ENCODE data around the gene C1QTNF7.

Gene C1QTNF7

DNA sequence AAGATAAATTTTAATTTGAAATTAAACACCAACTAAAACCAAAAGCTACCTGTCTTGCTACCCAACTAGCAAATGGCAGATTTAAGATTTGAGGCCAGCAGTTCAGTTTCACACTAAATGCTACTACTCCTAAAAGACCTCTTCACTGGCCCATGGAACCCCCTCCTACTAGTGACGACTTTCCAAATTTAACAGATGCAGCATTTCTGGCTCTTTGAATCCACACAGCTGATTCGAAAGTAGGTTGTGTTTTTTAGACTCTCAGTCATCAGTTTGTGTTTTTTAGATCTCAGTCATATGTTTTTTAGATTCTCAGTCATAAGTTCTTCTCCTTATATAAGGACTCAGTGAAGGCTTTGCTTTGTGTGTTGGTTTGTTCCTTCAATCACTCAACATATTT lies 30.8 kb downstream of the C1QTNF7 start:
- no peak for DNase-seq

- DNase-seq, result no peak
These were observed 31.9 kb downstream of the C1QTNF7 start for GRCh38 chr4:15459706-15460105.

- DNase-seq, result no peak
These were observed 38.8 kb downstream of the C1QTNF7 start for GRCh38 chr4:15466596-15466995.

DNA sequence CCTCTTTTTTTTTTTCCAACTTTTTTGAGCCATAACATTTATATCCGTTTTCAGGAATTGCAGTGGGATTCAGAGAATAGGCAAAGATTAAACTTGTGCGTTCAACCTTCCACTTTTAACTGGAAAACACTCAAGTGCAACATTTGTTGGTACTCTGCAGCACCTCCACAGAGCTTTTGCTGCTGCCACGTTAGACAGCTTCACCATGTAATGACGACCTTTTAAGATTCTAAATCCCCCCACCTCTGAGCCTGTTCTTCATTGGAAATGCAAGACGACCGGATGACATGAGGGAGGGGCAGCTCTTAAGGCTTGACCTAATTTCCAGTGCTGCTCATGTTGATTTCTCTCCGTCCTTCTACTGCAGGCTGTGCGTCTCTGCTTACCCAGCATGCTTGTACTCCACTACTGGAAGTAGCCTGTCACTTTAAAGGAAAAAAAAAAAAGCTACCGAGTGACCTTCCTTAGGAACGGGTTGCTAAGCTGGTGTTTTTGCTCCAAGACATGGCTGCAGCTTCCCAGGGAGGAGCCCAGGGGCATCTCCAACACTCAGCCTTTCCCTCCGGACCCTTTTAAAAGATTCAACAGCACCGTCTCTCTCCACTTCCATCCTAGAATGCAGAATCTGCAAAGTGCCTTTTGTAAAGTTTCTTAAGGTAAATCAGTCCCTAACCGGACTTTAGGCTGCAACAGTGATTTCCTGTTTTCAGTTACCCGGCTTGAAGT lies 41.7 kb downstream of the C1QTNF7 start, which contains the start of gene CC2D2A:
Gene CC2D2A (plus strand): TSS at position 481 of the 726 bp plus-strand sequence. CDS start 6,051 bp downstream, outside the sequence.
- no peak for DNase-seq

DNA sequence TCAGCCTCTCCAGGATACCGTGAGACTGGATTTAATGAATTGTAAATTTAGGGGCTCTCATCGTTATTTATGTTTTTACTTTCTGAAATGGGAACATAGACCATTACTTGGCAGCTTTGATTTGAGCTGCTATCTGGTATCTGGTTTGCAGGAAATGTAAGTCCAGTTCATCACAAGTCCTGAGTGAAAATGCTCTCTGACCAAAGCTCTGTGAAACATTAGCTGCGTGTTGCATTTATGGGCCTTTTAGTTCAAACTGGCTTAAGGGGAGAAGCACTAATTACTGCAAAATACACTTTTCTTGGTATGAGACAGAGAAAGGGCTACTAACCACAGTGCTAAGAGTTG lies 42.3 kb downstream of the C1QTNF7 start:
- DNase-seq, result no peak

DNA sequence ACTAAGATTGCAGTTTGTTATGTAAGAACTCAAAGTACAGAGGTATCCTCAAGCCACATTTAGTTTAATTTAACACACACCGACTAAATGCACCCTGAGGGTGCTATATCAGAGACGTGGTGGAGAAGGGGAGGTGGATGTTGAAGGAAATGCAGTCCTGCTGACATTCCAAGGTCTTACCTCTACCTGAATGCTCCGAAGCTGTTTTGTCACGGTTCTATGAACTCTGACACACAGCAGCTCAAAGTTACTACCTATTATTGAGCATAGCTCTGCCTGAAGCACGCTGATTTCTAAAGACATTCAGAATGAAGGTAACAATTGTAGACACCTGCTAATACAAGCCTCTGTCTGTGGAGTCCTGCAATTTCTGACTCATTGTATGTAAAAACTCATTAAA lies 48.6 kb downstream of the C1QTNF7 start:
- no peak for DNase-seq

DNA sequence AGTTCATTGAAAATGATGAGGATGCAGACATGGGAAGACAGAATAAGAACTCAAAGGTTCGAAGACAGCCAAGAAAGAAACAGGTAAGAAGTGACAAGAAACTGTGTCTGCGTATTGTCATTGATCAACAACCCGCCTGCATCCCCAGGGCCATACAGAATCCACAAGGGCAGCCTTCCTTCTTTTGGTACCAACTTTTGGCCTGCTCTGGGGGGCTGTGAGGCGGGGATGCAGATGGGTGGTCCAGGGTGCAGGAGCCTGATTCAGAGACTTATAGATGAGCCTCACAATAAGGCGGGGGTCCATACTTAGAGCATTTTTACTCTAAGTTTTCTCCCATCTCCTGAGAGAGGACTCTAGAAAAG lies 50.9 kb downstream of the C1QTNF7 start:
- DNase-seq, result no peak

DNA sequence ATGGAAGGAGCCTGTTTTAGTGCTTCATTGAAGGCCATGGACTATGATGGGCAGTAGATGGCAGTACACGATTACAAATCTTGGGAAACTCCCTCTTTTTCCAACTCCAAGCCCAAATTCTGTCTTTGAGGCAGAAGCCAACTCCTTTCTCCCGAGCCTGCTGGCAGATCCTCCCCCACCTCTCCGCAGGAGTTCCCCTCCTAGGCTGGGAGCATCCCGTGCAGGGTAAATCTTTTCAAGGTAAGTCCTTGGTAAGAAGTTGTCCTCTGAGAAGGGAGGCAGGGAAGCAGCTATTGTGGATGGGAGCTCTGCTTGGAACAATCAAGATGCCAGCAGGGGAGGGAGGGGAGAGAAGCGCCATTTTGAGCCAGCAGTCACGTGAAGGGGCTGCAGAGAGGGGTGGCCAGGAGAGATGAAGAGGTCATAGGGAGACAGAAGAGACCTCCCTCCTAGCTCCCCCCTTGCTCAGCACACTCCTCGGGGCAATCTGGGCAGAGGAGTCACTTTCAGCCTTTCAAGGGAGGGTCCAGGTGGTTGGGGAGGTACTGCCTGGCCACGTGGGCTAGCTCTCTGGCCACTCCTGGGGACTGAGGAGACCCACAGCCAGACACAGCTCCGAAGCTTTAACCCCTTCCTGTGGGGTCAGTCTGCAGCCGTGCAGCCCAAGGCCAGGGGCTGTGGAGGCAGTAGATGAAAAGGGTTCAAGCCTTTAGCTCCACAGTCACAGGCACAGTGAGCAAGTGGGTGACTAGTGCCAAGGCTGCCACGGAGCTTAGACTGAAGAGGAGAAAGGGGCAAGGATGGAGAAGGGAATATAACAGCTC lies 51.5 kb downstream of the C1QTNF7 start:
- DNase-seq, result peak in 1 of 2 experiments; percentile 24

DNA sequence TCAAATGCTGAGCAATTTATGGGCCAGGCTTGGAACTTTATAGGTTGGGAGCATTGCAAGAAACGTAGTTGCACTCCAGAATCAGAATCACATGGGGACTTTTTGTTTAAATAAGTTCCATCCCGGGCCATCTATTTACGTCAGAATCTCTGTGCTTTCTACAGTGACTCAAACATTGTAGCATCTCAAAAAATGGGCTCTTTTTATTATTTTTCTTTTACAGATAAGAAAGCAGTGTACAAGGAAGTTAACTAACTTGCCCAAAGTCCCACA lies 52.0 kb downstream of the C1QTNF7 start:
- DNase-seq, result no peak

DNA sequence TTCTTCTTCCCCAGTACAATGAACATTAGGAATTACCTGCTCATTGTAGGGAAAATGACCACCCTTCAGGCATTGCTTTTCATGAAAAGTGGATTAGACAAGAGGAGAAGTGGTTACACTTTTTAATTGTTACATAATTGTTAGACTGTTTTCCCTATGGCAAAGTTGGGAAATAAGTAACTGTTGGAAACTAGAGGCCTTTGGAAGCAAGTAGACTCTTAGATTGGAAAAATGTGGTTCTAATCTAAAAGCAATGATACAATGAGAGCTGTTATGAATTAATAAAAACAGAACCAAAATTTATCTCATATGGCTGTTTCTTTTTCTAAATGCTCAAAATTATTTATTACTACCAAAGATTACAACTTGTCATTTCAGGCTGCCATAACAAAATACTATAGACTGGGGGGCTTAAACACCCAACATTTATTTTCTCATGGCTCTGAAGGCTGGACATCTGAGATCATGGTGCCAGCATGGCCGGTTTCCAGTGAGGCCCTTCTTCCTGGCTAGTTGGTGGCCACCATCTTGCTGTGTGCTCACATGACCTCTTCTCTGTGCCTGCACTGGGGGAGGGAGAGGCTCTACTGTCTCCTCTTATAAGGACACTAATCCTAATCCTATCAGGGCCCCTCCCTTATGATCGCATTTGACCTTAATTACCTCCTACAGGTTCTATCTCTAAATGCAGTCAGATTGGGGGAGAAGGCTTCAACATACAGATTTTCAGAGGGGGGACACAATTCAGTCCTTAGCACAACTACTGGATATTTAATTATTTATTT lies 54.3 kb downstream of the C1QTNF7 start:
- no peak for DNase-seq

GRCh38 chr4:15482842-15483241 lies 55.0 kb downstream of the C1QTNF7 start:
- DNase-seq, result no peak

GRCh38 chr4:15488136-15488535 lies 60.3 kb downstream of the C1QTNF7 start:
- no peak for DNase-seq

- no peak for DNase-seq
These were observed 61.0 kb downstream of the C1QTNF7 start for GRCh38 chr4:15488658-15489470.

GRCh38 chr4:15489551-15489950 lies 61.7 kb downstream of the C1QTNF7 start:
- no peak for DNase-seq

DNA sequence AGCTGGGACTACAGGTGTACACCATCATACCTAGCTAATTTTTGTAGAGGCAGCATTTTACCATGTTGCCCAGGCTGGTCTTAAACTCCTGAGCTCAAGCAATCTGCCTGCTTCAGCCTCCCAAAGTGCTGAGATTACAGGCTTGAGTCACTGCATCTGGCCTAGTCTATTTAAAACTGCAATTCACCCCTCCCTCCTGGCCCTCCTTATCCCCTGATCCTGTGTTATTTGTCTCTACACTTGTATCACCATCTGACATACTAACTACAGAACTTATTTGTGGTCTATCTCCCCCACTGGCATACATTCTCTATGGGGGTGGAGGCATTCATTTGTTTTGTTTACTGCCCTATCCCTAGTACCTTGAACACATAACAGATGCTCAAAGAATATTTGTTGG lies 65.6 kb downstream of the C1QTNF7 start:
- DNase-seq, result no peak

- DNase-seq, result no peak
These were observed 67.8 kb downstream of the C1QTNF7 start for GRCh38 chr4:15495621-15496020.

All from activated T-cell treated with anti-CD3 and anti-CD28 coated beads, Interleukin-2, amount 50 U/mL, for 48 hours (primary cell).